HG03460 (cell line): Measurements from ENCODE around the gene ZNF521.

Source experiments
- ATAC-seq: cut with Tn5 transposase; IDR thresholded peaks from one replicate; pipeline ENCODE4 v1.9.1; 2021; ENCODE audit not compliant: unreplicated experiment

The ZNF521 gene

DNA sequence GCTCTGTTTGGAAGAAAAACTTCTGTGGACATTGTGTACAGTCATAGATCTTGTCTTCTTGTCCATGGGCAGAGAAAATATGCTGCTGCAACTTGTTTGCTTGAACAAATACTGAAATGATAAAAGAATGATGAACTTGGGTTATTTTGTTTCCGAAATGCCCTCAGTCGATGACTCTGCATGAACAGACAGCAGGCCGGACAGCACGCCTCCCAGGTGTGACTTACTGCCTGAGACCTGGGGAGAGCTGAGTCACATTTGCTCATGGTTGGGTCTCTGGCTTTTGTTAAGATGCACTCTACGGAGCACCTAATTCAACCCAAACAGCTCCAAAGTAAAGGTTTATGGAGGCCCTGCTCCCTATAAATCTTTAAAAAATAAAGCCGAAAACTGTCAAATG lies 262.5 kb downstream of the ZNF521 start:
- ATAC-seq, result no peak

DNA sequence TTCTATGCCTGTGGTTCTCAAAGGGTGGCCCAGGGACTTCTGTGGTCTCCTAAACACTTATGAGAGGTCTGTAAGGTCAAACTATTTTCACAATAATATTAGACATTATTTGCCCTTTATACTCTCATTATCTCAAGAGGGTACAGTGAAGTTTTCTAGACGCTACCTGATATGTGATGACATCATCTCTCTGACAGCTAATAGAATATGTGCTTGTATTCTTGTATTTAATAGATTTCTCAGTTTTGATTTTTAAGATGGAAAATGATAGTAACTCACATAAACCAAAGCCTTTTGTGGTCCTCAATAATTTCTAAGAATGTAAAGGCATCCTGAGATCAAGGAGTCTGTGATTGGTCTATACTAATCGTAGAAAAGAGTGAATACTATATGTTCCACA lies 265.1 kb downstream of the ZNF521 start:
- no peak for ATAC-seq

DNA sequence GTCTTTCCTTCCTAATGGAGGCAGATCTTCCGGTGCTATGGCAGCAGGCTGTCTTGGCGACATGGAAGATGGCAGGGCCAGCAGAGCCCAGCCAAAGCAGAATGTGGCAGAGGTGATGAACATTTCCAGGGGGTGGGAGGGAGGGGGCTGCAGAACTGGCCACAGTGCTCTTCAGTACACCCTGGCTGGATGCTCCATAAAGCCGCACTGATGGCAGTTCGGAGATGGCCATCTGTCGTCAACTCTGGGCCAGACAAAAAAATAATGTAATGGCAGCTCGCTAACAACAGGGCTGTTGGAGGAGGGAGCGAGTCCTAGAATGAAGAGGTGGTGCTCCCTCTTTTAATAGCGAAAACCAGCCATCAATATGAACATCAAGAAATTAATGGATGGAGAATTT lies 271.0 kb downstream of the ZNF521 start:
- no peak for ATAC-seq

DNA sequence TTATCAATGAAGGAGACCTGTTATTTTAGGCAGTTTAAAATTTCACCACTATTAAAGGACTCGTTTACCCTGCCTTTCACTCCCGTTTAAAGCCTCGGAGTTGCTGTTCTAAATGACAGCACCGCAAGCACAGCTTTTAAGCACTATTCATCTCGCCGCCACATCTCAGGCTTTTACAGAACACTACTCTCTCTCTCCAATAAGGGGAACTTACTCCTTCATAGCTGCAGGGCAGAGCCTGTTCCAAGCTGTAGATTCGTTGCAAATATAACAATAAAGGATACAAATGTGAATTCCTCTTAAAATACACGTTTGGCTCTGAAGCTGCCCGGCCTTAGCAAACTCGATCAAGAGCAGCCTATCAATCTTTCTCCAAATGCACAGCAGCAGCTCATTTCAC lies 271.8 kb downstream of the ZNF521 start:
- no peak for ATAC-seq

DNA sequence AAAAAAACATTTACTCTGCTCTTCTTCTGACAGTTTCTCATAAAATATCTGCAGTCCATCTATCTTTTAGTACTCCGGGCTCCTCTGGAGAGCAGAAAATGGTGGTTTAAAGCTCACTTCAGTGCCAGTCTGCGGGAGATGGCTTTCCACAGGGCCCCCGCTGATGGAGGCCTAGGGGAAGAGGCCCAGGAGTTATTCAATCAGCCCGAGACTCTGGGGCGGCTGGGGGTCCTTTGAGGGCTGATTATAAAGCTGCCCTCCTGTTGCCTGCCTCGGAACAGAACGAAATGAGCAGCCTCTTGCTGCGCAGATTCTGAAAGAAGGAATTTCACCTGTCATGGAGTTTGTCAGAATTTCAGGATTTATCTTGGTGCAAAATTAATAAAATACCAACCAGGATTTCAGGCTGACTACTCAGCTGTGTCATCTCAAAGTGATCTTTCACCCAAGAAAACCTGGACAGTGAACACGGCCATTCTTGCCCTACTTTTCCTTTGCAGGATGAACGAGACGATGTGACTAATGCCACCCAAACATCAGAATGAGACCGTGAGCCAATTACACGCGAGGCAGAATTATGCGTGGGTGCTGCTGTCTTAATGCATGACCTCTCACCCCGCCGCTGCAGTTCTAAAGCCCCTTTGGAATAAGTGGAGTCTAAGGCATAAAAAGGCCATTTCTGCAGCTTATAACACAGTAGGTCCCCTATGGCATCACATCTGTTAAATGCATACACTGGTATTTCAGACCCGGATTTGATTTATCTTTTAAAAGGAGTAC lies 273.8 kb downstream of the ZNF521 start:
- no peak for ATAC-seq

DNA sequence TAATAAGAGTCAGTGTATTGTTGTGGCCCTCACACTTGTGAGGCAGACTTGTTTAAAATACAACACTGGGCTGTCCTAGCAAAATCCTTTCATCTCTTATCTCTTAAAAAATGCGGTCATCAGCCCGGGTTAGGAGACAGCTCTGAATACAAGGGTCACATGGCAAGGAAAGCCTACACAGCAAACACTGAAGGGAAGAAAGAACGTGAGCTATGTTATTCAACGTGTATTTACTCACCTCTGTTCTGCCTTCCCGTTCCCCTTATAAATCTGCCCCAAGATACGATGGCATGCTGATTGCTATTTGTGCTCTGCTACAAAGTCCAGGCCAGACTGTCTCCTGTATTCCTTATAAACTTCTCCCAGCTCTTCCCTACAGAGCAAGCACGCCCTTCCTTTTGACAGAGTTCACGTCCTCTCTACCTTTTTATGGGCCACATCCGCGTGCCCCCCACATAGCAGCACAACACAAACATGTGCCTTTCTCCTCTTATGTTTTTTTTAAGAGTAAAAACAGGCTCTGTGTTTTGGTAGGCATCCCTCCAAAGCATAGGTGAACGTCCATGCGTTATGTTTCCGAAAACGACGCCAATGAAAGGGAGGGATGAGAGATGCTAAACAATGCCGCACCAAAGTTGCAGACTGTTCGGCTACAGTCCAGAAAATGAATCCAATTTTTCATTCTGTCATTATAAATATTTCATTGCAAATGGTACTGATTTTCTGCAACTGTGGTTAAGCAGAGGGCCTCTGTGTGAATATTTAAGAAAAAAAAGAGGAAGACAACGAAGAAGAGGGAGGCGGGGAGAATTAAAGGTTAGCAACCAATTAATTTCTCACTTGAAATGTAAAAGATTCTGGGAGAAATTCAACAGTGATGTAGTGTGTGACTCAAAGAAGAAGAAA lies 274.7 kb downstream of the ZNF521 start:
- no peak for ATAC-seq

DNA sequence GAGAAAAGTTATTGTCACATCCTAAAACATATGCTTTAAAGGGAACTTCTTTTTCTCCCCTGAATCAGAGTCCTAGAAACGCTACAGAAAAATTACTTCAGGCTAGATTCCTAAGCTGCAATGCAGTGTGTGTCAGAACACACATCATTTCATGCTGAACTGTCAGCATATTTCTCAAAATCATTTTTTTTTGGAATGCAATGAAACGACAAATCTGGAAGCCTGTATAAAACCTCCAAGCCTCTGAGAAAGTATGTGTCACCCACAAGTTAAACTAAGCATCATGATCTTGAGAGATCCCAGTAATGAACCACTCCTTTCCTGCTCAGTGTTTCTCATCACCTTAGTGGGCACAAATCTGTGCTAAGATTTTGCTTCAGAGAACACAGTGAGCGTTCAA lies 276.2 kb downstream of the ZNF521 start:
- ATAC-seq, result no peak

DNA sequence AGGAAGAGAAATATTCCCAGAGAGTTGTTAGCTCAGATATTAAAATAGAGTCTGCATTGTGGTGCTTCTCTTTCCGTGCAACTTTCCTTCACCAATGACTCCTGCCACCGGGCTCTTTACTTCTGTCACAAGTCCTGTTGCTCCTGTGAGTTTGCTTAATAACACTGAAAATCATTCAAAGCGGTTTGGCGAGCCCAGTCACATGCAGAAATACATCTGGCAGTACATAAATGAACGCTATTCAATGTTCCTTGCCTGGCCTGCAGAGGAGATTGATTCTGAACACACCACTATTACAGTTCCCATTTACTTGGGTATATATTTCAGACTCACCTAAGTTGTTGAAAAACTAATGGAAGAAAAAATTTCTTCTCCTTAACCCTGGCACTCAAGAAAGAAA lies 276.6 kb downstream of the ZNF521 start:
- no peak for ATAC-seq

DNA sequence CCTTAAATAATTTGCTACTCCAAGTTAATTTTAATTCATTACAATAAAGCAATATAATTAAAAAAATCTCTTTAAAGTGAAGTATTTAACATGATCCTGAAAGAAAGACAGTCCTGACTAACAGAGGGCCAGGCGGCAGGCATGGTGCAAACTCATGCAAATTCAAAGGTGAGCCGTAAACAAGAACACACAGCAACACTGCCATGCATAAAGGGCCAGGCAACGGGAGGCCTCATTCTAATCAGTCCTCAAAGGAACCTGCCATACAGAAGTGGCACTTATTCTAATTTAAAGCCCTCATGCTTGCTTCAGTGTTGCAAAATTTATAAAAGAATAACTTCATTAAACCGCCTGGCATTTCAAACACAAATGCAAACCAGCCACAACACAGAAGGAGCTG lies 277.0 kb downstream of the ZNF521 start:
- ATAC-seq, result no peak

DNA sequence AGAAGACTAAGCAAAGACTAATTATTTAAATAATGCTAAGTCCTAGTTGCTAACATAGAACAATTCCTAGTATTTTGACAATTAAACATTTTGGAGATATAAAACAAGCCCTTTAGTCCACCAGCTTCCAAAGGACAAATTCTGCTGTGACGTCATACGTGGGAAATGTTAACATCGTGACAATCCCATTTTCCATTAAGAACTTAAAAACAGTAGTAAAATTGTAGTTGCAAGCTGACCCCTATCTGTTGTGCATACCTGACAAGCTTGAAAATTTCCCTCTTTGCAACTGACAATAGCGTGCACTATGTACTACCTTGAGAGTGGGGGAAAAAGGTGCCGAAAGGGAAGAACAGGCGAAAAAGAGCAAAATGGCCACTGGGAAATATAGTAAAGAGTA lies 279.8 kb downstream of the ZNF521 start:
- no peak for ATAC-seq

DNA sequence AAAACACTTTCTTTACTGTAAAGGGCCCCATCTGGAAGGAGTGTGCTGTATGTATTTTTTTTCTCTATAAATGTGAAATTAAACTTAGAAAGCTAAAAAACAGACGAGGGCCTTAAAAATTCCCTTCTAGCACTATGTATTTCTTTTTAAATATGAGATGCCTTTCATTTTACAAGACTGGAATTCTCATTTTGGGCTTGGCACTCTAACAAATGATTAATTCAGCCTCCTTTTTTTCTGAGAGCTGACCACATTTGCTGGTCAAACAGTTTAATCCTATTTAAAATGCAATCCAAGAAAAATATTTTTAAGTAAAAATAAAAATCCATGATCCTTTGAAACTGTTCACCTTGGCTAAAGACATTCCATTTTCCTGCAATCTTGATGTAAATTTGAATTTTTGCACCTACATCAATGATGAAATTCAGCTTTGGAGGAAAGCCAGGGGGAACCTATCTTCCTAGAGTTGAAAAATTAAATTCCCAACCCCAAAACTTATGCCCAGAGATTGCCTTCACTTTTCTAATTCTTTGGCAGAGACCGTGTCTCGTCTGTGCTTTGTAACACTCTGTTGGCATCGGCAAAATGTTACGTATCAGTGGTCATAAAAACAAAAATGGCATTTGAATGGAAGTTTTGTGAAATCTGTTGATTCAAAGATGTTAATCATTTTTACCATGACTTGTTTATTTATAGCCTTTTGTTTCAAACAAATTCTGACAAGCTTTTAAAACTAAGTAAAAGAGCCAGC lies 284.5 kb downstream of the ZNF521 start:
- no peak for ATAC-seq

DNA sequence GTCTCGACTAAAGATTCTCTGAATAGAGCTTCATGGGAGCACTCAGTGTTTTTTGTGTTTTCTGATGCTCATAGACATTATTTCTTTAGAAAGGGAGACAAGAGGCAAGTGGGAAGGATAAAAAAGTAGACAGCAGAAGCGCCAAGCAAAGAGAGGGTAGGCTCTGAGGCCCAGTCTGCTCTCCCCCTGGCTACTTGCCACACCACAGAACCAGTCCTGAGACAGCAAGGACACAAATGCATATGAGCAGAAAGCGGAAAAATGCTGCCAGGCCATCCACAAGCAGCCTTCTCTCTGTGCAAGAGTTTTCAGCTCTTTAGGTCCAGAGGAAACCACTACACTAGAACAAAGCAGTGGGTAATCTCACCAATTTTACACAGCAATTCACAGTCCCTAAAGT lies 285.4 kb downstream of the ZNF521 start:
- no peak for ATAC-seq

DNA sequence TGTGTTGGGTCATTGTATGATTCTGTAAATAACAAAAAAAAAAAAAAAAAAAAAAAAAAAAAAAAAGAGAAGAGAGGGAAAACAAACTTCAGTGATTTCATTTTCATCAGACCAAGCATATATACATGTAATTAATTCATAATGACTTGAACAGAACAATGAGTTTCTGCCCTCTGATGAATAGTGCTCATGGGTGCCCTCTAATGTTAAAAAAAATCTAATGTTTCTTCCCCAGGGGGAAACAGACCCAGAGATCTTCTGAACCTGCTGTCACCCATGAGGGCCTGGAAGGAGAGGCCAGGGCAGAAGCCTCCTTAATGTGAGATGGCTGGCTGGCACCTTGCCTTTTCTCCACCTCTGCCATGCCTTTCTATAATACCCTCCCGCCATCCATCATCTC lies 289.2 kb downstream of the ZNF521 start:
- ATAC-seq, result no peak

DNA sequence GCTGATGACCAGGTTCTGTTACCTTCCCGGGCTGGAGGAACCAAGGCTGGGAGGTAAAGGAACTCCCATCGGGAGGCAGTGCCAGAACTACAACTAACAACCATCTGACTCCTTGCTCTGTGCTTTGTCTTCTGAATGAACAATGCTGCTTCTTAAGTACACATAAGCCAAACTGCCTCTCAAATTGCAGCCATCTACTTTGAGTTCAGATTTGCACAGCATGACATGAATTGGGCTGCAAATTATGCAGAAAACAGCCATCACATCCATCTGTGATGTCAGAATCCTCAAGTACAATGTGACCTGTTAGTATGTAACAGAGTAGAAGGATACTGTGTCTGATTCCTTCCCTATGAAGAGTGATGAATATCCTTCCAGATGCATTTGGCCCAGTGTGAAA lies 290.6 kb downstream of the ZNF521 start:
- ATAC-seq, result no peak

DNA sequence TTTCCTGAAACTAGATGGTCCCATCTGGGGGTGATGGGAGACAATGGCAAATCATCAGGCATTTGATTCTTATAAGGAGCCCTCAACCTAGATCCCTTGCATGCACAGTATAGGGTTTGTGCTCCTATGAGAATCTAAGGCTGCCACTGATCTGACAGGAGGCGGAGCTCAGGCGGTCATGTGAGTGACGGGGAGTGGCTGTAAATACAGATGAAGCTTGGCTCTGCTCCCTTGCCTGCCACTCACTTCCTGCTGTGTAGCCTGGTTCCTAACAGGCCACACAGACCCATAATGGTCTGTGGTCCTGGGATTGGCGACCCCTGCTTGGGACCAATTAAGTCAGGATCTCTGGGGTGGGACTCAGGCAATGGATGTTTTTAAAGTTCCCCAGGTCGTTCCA lies 293.4 kb downstream of the ZNF521 start:
- ATAC-seq, result no peak

DNA sequence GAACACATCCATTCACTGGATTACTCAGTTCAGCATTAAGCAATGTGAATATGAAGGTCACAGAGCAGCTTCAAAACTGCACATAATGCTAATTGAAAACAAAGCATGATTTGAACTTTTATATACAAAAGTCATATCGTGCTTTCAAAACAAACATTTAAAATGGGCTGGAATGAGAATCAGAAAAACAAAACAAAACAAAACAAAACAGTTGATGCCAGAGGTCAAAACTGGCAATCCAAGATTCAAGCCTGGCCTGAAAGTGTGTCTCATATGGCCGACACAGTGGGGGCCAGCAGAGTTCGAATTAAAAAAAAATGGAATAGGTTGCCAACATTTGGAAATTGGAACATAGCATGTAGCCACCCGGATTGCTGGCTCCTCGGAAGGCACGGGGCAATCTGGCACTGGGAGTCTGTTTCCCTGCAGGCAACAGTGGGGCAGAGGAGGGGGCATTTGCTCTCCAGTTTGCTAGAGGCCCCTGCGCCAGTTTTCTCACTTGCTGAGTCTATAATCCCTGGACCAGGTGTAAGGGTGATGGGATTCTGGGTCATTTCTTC lies 294.4 kb downstream of the ZNF521 start:
- no peak for ATAC-seq

DNA sequence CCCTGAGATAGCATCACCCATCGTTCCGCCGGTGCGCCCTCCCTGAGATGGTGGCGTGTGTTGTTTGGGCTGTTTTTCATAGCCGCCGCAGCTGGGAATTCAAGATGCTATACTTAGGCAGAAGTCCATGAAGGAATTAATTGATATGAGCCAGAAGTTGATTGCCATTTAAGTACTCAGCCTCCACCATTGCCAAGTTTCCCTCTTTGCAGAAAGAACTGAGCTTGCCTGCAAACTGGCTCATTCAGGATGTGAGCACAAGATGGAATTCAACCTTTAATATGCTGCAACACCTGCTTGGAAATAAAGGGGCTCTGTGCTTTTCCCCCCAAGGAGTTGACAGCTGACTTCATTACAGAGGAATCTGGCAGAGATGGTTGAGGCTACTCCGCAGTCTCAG lies 295.5 kb downstream of the ZNF521 start:
- ATAC-seq, result no peak

DNA sequence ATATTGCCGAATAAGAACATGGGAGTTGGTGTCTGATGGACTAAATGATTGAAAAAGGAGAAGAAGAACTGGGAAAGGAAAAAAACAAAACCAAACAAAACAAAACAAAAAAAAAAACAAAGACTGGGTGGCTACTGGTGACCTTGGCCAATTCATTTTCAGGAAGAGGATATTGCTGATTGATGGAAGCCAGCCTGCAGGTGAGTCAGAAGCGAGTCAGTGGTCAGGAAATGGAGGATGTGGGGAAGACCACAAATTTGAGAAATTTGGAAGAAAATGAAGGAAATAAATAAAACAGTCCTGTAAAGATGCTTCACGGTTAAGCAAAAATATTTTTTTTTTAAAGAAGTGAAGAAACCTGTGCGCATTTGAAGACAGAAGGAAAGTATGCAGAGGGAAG lies 296.9 kb downstream of the ZNF521 start:
- ATAC-seq, result no peak

DNA sequence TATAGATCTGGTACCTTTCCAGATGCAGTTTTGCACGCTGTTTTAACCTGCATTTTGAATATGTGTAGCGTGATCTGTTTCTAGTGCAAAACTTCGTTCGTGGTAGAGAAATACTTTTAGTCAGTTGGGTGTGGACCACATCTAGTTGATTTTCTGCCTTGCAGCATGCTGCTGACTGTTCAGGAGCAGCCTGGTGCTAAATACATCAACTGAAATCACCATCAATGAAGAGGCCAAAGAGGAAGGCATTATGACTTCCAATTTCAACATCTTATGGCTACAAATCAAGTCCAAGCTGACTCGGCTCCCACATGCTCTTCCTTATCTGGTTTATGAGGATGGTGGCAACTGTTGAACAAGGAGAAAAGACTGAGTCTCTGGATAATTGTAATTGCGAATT lies 298.5 kb downstream of the ZNF521 start:
- ATAC-seq, result no peak

DNA sequence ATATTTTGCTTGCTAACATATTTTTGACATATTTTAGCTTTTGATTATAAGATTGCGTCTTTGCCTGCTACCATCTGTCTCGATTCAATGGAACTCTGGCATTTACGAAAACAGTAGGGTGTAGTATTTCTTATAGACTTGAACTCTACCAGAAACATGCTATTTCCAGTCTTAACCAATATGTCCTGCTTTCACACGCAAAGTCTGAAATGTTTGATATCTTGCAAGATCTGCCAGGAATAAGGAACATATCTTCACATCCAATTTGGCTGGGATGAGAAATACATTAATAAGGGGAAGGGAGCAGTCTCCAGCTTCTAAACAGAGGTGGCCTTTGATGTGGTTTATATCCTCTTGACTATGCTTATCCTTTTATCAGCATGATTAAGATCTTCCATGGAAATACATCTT lies 299.4 kb downstream of the ZNF521 start:
- no peak for ATAC-seq

DNA sequence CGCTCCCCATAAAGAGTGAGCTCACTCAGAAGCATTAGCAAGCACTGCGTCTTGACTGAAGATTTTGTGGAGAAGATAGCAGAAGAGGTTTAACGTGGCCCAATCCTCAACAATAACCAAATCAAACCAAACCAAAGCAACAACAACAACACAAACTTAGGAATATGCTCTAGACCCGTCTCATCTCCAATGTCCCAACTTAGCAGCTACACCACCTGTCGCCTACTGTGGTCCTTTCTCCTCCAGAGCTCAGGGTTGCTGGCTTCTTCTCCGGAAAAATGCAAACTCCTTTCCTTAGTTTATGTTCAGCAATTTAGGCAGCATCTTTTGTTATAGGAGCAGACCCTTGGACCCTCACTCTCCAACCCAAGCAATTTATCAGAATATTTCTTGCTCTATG lies 301.4 kb downstream of the ZNF521 start:
- no peak for ATAC-seq
